DND-41 (cell line): ENCODE measurements around the gene SYT6.

Experiments used
- ATAC-seq: fragments of 200-7000 bp; cut with Tn5 transposase; 3 replicates; pipeline ENCODE4 v1.9.1; 2021; ENCODE audit warnings: low read depth; ENCODE audit not compliant: insufficient read depth
- DNase-seq: peaks from one replicate; pipeline ENCODE4 v3.0.0-alpha.2; 2020
- H2AFZ ChIP-seq: 2 replicates; pipeline ENCODE4 v1.6.0; 2012; ENCODE audit warnings: low read depth, low read length
- H3K27ac ChIP-seq: 2 replicates; pipeline ENCODE4 v1.5.1; 2012; ENCODE audit warnings: low read length, inconsistent platforms
- H3K27me3 ChIP-seq: fragments of 200-600 bp; sonication (generic); 2 replicates; pipeline ENCODE4 v1.6.0; 2012; ENCODE audit warnings: low read length, mild to moderate bottlenecking, inconsistent platforms; ENCODE audit not compliant: insufficient read depth, poor library complexity
- H3K36me3 ChIP-seq: 2 replicates; pipeline ENCODE4 v1.5.1; 2012; ENCODE audit warnings: low read length, inconsistent platforms; ENCODE audit not compliant: insufficient read depth
- H3K4me1 ChIP-seq: 2 replicates; pipeline ENCODE4 v1.5.1; 2012; ENCODE audit warnings: mild to moderate bottlenecking, low read length; ENCODE audit not compliant: insufficient read depth
- H3K4me2 ChIP-seq: 2 replicates; pipeline ENCODE4 v1.6.0; 2012; ENCODE audit warnings: mild to moderate bottlenecking, moderate library complexity, low read length, inconsistent platforms; ENCODE audit not compliant: insufficient read depth
- H3K4me3 ChIP-seq, 2 experiments: fragments of 200-600 bp in 1 of 2; shearing (Covaris generic) in 1 of 2; 2 replicates each; pipeline ENCODE4 v1.5.1; 2012 to 2016; ENCODE audit warnings: inconsistent platforms in 2 of 2, low read length in 2 of 2, mild to moderate bottlenecking in 2 of 2, low read depth in 1 of 2, moderate library complexity in 1 of 2
- H3K79me2 ChIP-seq: 2 replicates; pipeline ENCODE4 v1.6.0; 2012; ENCODE audit warnings: low read length, inconsistent platforms; ENCODE audit not compliant: insufficient read depth
- H3K9ac ChIP-seq: 2 replicates; pipeline ENCODE4 v1.6.0; 2012; ENCODE audit warnings: low read depth, mild to moderate bottlenecking, inconsistent platforms, low read length, moderate library complexity
- H3K9me3 ChIP-seq: 2 replicates; pipeline ENCODE4 v1.5.1; 2012; ENCODE audit warnings: low read length, moderate library complexity, mild to moderate bottlenecking, inconsistent platforms; ENCODE audit not compliant: insufficient read depth, severe bottlenecking
- H4K20me1 ChIP-seq: 2 replicates; pipeline ENCODE4 v1.6.0; 2012; ENCODE audit warnings: low read length; ENCODE audit not compliant: insufficient read depth
- CTCF ChIP-seq: IDR thresholded peaks from 2 replicates; pipeline ENCODE4 v1.5.1; 2012; ENCODE audit warnings: borderline replicate concordance, low read length, moderate library complexity, mild to moderate bottlenecking; ENCODE audit not compliant: poor library complexity, severe bottlenecking; ENCODE audit errors: extremely low read depth
- EZH2 ChIP-seq: IDR thresholded peaks from 3 replicates; pipeline ENCODE4 v1.6.1; 2012; ENCODE audit warnings: borderline replicate concordance, low read depth, mild to moderate bottlenecking, moderate library complexity, low read length, inconsistent platforms; ENCODE audit not compliant: severe bottlenecking

The SYT6 gene

GRCh38 chr1:114054148-114054547, 99.5 kb downstream of the SYT6 start:
- ATAC-seq (no peak), DNase-seq (no peak)
- Histone ChIP-seq H3K9me3 (no peaks in the 10 kb centered on the region), H3K4me3 (no peak overlapping the region), H4K20me1 (no peaks in the 10 kb centered on the region), H3K27ac (no peak overlapping the region), H3K9ac (no peak overlapping the region), H3K36me3 (no peaks in the 10 kb centered on the region), H3K79me2 (no peaks in the 10 kb centered on the region), H3K4me2 (no peak overlapping the region), H2AFZ (no peak overlapping the region), H3K4me1 (no peaks in the 10 kb centered on the region), H3K27me3 (no peaks in the 10 kb centered on the region)
- TF ChIP-seq EZH2 (no peak), CTCF (no peak)

DNA sequence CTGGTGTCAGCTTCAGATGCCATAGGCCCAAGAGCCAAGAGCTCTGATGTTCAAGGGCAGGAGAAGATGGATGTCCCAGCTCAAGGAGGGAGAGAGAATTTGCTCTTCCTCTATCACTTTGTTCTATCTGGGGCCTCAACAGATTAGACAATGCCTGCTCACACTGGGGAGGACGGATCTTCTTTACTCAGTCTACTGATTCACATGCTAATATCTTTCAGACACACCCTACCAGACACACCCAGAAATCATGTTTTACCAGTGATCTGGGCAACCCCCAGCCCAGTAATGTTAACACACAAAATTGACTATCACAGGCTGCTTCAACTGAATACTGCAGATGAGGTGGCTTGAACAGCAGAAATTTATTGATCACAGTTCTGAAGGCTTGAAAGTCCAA, 105.4 kb downstream of the SYT6 start:
- Histone ChIP-seq H3K36me3 (no peaks in the 10 kb centered on the region), H3K9me3 (no peaks in the 10 kb centered on the region), H3K4me3 (no peak overlapping the region), H3K27ac (no peak overlapping the region), H3K4me2 (no peak overlapping the region), H3K4me1 (no peaks in the 10 kb centered on the region), H3K9ac (no peak overlapping the region), H3K79me2 (no peaks in the 10 kb centered on the region), H3K27me3 (peaks cover 7% of the 10 kb centered on the region), H2AFZ (no peak overlapping the region), H4K20me1 (no peaks in the 10 kb centered on the region)
- ATAC-seq (no peak), DNase-seq (no peak)
- TF ChIP-seq EZH2: no peak
- TF ChIP-seq CTCF: no peak

GRCh38 chr1:114043548-114043947, 110.1 kb downstream of the SYT6 start:
- Histone ChIP-seq H3K27ac (no peak overlapping the region), H3K4me2 (no peak overlapping the region), H2AFZ (no peak overlapping the region), H3K9ac (no peak overlapping the region), H3K9me3 (no peaks in the 10 kb centered on the region), H3K4me3 (no peak overlapping the region), H3K27me3 (peaks cover 7% of the 10 kb centered on the region), H3K79me2 (no peaks in the 10 kb centered on the region), H4K20me1 (no peaks in the 10 kb centered on the region), H3K4me1 (no peaks in the 10 kb centered on the region), H3K36me3 (no peaks in the 10 kb centered on the region)
- DNase-seq (no peak), ATAC-seq (no peak)
- no peak for TF ChIP-seq EZH2
- TF ChIP-seq CTCF: no peak

DNA sequence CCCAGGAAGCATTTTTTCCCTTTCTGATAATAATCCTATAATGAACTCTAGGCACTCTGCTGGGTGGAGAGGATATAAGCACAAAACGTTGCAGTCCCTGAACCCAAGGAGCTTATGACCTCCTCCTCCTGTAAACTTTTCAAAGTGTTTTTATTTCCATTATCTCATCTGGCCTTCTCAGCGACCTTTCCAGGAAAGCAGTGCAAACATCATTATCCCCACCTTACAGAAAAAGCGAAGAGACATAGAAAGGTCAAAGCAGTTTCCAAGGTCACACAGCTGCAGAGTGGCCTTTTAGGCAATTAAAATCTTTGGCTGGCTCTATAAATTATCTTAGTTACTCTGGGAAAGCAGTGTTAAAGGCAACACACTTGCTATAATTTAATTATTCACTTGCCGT, 110.6 kb downstream of the SYT6 start:
- DNase-seq (no peak), ATAC-seq (no peak)
- TF ChIP-seq CTCF (no peak), EZH2 (no peak)
- Histone ChIP-seq H3K4me2 (no peak overlapping the region), H3K27me3 (peaks cover 7% of the 10 kb centered on the region), H3K4me1 (no peaks in the 10 kb centered on the region), H3K9ac (no peak overlapping the region), H3K36me3 (no peaks in the 10 kb centered on the region), H3K79me2 (no peaks in the 10 kb centered on the region), H4K20me1 (no peaks in the 10 kb centered on the region), H3K27ac (no peak overlapping the region), H3K4me3 (no peak overlapping the region), H3K9me3 (no peaks in the 10 kb centered on the region), H2AFZ (no peak overlapping the region)
